Limb (tissue), 2 donors: ENCODE data around the gene FGF3.

ENCODE experiments used
- DNase-seq, 2 donors: peaks; one replicate each; pipeline ENCODE4 v3.0.0-alpha.2; 2016; ENCODE audit errors: extremely low spot score in 2 of 2

Gene FGF3

DNA sequence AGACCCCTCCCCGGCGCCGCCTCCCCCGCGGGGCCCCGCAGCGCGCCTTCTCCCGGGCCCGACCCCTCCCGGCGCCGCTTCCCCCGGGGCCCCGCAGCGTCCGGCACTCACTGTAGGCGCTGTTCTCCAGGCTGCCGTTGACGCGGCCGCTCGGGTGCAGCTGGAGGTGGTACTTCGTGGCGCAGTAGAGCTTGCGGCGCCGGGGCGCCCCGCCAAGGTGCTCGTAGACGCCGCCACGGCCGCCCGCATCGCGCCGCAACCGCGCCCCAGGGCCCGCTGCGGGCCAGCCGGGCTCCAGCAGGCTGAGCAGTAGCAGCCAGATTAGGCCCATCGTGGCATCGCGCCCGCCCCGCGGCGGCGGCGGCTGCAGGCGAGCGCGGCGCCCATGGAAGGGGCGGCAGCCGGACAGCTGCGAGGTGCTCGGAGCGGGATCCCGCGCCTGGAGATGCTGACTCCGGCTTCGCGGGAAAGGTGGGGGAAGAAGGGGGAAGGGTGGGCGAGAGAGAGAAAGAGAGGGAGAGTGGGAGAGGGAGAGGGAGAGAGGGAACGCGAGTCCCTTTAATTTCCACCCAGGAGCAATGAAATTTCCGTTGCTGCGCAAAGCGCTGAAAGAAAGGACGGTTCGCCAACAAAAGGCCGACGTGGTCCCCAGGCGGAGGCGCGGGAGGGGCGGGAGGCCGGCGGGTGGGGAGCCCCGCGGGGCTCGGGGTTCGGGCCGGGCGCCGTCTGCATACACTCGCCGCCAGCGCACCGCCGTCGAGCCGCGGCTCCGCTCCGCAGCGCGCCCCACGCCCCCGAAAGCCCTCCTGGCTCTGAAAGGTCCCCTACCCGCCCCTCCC, at the start of gene FGF3:
FGF3 (minus strand) TSS at position 814 of the 839 bp plus-strand sequence; CDS start at position 331, 483 bp downstream.
- DNase-seq: no peak

DNA sequence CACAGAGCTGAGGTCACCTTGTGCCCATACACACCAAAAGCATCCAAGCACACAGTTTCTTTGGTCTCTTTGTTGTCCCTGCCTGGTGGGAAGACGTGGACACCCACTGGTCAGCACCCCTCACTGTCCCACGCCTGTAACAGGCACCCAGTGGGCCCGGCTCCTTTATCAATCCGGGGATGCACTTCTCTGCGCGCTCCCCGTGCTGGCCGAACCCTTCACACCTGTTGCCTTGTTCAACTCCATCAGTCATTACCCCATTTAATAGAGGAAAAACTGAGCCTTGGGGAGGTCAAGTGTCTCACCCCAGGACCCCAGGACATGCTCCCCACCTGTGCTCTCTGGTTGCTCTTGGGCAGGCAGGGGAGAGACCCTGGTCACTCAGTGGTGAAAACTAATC, 49.7 kb upstream of the FGF3 start:
- no peak for DNase-seq

DNA sequence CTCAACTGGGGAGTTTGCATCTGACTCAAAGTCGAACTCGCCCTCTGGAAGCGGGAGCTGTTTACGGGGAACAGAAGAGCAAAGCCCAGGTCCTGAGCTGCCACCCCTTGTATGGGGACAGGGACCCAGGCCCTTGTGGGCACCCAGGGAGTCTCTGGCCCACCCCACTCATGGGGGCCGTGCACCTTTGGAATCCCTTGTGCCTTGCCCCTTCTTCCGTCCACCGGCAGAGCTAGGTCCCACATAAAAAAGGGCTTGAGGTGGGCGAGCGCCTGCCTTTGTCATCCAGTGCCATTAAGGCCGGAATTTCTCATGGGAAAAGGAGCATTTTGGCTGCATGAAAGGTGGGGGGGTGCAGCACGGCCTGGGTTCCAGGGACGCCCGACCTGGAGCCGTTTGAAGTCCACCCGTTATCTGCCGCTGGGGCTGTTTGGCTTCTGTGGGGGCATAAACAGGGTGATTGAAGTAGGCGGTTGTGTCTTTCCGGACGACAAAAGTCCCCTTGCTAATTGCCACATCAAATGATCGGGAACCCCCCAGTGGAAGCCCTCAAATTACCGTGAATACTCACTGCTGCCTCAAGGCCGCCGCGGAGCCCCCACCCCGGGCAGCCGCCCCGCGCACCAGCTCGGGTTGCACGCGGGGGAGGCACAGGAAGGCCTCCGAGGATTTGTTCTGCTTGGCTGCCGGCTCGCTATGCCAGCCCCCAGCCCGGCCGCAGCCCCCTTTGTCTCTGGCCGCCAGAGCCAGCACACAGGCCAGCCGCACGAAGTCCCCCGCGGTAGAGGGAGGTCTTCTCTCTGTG, 49.0 kb upstream of the FGF3 start:
- no peak for DNase-seq

DNA sequence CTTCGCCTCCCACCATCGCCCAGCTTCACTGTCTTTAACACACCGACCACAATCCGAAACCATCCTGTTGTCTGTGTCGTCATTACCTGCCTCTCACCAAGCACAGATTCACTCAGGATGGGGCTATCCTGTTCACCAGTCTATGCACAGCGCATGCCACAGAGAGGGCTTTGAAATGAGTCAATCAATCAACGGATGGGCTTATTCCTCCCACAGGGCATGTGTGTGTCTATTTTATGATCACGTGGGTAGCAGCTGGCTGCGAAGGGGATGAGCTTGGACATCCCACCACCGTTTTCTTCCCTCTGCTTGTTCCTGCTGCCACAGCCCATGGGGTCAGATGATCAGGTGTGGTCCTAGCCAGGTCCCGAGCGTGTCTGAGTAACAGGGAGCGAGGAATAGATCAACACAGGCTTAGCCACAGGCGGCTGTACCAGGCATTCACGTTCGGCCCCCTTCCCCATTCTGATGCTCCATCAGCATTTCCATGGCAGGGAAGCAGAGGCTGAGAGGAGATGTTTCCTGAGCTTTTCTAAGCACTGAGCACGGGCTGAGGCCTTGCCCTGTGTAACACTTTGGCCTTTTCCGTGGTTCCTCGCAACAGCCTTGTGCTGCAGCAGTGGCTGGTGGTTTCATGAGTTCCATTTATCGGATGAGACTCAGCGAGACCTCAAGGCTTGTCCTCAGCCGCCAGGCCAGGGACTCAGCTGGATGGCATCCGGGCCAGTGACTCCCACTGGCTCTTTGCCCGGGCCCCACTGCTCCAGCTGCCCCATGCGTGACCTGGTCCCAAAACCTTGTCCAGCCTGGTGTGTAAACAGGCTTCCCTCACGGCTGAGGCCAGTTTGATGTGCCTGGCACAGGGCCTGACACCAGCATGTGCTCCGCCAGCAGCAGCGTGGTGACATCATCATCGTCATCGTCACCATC, 48.1 kb upstream of the FGF3 start:
- no peak for DNase-seq

DNA sequence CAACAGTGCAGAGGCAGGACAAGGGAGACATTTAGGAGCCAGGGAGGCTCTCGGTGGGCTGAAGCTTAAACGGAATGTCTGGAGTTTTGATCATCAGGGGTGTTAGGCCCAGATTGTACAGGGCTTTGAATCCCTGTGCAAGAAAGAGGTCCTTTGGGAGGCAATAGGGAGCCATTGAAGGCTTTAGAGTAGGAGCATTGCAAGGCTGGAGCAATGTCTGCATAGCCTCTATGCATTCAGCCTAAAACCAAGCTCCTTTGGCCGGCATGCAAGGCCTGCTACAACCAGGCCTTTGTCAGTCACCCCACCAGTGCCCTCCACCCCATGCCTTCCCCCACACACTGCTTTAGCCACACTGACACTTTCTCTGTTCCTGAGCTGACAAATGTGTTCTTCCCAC, 47.4 kb upstream of the FGF3 start:
- no peak for DNase-seq

DNA sequence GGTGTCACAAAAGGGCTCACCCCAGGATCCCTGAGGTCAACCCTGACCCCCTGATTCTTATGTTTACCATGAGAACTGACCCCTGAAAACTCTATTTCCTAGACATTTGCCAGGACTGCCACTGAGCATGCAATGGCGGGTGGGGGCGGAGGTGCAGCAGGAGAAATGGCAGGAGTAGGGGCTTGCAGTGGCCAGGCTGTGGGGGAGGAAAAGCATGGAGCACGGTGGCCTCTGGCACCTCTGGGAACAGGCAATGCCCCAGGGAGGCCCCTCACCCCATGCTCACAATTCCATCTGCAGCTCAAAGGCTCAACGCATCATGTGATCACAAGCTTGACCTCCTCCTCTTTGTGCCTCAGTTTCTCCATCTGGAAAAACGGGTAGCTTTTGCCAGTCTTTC, 46.5 kb upstream of the FGF3 start:
- no peak for DNase-seq

- no peak for DNase-seq
Measured at GRCh38 chr11:69864686-69865661, 45.8 kb upstream of the FGF3 start.

DNA sequence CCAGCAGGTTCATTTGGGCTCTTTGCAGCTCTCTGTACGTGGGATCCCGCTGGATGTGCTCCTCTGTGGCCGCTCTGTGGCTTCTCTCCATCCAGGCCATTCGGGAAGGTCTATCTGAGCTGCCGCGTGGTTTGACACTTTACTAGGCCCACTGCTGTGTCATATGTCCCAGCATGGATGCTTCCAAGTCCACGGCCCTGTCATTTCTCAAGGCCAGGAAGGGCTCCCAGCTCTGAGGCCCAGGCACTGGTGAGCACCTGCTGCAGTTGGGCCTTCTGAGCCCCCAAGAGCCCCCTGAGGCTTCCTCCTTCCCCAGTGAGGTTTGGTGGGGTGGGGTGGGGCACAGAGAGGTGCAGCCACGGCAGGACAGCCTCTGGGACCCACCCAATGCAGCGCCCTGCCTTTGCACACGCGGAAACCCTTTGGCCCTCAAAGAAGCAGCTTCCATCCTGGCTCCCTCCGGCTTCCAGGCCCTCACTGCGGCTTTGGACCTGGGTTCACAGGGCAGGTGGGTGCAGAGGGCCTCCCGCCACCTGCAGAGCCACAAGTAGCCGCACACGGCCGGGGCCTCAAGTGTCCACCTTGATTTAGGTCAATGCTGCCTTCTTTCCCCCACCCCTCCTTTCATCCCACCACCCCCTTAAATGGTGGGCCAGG, 44.5 kb upstream of the FGF3 start:
- DNase-seq: no peak

- DNase-seq: no peak
Measured at GRCh38 chr11:69862797-69863543, 43.8 kb upstream of the FGF3 start.

GRCh38 chr11:69862331-69862771, 43.1 kb upstream of the FGF3 start:
- DNase-seq: no peak

DNA sequence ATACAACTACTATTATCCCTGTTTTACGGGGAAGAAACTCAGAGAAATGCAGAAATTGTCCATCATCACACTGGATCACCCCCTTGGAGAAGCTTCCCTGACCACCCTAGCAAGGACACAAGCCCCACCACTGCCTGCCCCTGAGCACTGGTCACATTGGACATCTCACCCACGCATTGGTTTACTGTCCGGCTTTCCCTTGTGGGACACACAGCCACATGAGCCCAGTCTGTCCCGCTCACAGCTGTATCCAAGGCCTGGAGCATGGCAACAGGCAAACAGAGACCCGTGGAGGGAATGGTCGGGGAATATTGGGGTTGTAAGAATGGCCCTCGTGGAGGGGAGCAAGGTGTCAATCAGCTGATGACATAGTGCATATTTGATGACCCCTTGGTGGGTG, 42.7 kb upstream of the FGF3 start:
- no peak for DNase-seq

DNA sequence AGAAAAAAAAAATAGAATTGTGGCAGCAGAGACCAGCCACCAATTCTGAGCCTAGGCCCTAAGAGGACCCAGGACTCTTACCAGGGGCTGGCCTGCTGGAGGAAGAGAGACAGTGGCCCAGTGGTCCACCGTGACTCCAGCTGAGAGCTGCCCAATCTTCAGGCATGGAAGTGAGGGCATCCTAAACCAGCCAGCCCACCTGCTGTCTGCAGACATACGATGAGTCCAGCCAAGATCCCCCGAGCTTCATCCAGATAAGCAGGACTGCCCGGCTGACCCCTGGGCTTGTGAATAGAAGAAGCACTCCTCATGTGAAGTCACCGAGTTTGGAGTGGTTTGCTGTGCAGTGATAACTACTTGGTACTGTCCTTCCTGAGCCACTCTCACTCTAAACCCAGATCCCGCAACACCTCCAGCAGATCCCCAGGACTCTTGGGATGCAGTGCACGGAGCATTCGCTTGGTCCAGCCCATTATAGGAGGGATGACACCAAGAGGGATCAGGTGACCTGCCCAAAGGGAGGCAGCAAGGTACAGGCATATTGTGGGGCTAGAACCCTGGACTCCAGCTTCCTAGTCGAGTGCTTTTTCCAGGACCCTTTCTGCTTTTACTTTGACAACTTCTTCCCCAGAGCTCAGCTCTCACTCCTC, 41.7 kb upstream of the FGF3 start:
- DNase-seq: no peak

DNA sequence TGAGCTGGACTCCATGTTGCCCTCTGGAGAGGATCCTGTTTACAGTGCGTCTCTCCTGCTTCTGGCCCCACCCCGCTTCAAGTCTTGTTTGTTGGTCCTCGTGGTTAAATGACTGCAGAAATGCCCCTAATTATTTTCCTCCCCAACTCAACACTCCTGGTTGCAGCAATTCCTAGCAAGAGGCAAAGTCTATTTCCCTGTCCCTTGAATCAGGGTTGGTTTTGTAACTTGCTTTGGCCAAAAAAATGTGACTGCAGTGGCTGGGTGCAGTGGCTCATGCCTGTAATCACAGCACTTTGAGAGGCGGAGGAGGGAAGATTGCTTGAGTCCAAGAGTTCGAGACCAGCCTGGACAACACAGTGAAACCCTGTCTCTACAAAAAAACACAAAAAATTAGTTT, 41.0 kb upstream of the FGF3 start:
- no peak for DNase-seq

DNA sequence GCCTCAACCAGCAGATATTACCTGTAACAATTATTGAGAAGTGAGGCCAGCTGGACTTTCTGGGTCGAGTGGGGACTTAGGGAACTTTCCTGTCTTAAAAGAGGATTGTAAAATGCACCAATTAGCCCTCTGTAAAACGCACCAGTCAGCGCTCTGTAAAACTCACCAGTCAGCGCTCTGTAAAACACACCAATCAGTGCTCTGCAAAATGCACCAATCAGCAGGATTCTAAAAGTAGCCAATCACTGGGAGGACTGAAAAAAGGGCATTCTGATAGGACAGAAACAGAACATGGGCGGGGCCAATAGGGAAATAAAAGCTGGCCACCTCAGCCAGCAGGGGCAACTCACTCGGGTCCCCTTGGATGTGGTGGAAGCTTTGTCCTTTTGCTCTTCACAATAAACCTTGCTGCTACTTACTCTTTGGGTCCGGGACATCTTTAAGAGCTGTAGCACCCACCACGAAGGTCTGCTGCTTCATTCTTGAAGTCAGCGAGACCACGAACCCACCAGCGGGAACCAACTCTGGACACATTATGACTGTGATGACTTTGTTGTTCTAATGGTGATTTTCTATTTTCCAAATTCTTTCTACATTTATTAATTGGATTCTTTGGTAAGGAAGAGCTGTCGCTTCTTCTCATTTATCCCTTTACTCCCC, 40.2 kb upstream of the FGF3 start:
- DNase-seq: no peak

GRCh38 chr11:69855421-69855820, 36.2 kb upstream of the FGF3 start:
- no peak for DNase-seq

DNA sequence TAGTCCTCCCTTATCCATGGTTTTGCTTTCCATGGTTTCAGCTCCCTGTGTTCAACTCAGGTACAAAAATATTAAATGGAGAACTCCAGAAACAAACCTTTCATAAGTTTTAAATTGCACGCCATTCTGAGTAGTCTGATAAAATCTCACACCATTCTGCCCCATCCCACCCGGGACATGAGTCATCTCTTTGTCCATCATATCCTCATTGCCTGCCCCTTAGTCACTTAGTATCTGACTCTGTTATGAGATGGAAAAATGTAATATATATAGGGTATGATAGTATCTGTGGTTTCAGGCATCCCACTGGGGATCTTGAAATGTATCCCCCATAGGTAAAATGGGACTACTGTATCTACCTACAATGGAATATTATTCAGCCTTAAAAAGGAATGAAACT, 35.5 kb upstream of the FGF3 start:
- no peak for DNase-seq

- no peak for DNase-seq
Measured at GRCh38 chr11:69852056-69852455, 32.8 kb upstream of the FGF3 start.

DNA sequence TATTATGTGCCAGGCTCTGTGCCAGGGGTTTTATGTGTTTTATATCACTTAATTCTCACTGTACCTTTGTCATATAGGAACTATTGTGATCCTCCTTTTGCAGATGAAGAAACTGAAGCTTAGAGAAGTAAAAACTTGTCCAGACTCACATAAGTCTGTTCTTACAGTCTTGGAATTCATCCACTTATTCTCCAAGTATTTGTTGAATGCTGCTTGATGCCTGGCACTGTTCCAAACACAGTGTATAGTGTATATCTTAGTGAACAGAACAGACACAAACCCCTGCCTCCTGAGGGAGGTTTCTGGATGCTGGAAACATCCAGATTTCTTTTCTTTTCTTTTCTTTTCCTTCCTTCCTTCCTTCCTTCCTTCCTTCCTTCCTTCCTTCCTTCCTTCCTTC, 29.0 kb upstream of the FGF3 start:
- DNase-seq: peak in 1 of 2 donors; percentile 61
